Measurements from ENCODE around the gene TBCA. TPM values are rescaled to one million over a fixed set of nuclear protein-coding genes. Genes with fewer than 3 reads are reported as not detected.

The TBCA gene
- total RNA-seq, 1 donor from 2014 or later, result 106 TPM

GRCh38 chr5:77774981-77775789 lies 954 bp downstream of the TBCA start:
- no peaks in the 10 kb centered on the region for H3K36me3 ChIP-seq (ENCODE audit: control insufficient read depth in 3 of 3, insufficient read depth in 3 of 3, low read length in 3 of 3)
- H3K4me3 ChIP-seq (ENCODE audit: low read length in 3 of 3), result peak overlapping the region; percentile 79 to 91 (median 85)
- H3K27ac ChIP-seq (ENCODE audit: low read depth, low read length), result peak overlapping the region; percentile 98
- no peaks in the 10 kb centered on the region for H3K9me3 ChIP-seq (ENCODE audit: control insufficient read depth in 3 of 3, low read length in 3 of 3)
- H3K9ac ChIP-seq (ENCODE audit: low read depth in 1 of 3, low read length in 3 of 3), result peak overlapping the region; percentile 92 to 94 (median 93)
- H3K4me1 ChIP-seq (ENCODE audit: control insufficient read depth in 3 of 3, insufficient read depth in 3 of 3, low read length in 3 of 3), result peaks cover 21 to 36% (median 23%) of the 10 kb centered on the region in 3 donors
- H3K27me3 ChIP-seq (ENCODE audit: control insufficient read depth in 3 of 3, insufficient read depth in 3 of 3, low read length in 3 of 3), result no peaks in the 10 kb centered on the region

- Histone ChIP-seq H3K27me3 (ENCODE audit: control insufficient read depth in 3 of 3, insufficient read depth in 3 of 3, low read length in 3 of 3) (no peaks in the 10 kb centered on the region), H3K36me3 (ENCODE audit: control insufficient read depth in 3 of 3, insufficient read depth in 3 of 3, low read length in 3 of 3) (peaks cover 0 to 2% (median 0%) of the 10 kb centered on the region in 3 donors), H3K4me1 (ENCODE audit: control insufficient read depth in 3 of 3, insufficient read depth in 3 of 3, low read length in 3 of 3) (peaks cover 21 to 36% (median 23%) of the 10 kb centered on the region in 3 donors), H3K9ac (ENCODE audit: low read depth in 1 of 3, low read length in 3 of 3) (no peak overlapping the region), H3K4me3 (ENCODE audit: low read length in 3 of 3) (no peak overlapping the region), H3K9me3 (ENCODE audit: control insufficient read depth in 3 of 3, low read length in 3 of 3) (no peaks in the 10 kb centered on the region), H3K27ac (ENCODE audit: low read depth, low read length) (no peak overlapping the region)
These were observed 2.3 kb downstream of the TBCA start for GRCh38 chr5:77773734-77774280.

- H3K4me1 ChIP-seq (ENCODE audit: control insufficient read depth in 3 of 3, insufficient read depth in 3 of 3, low read length in 3 of 3), result peaks cover 21 to 36% (median 23%) of the 10 kb centered on the region in 3 donors
- H3K9ac ChIP-seq (ENCODE audit: low read depth in 1 of 3, low read length in 3 of 3), result no peak overlapping the region
- H3K27ac ChIP-seq (ENCODE audit: low read depth, low read length), result no peak overlapping the region
- no peaks in the 10 kb centered on the region for H3K27me3 ChIP-seq (ENCODE audit: control insufficient read depth in 3 of 3, insufficient read depth in 3 of 3, low read length in 3 of 3)
- H3K4me3 ChIP-seq (ENCODE audit: low read length in 3 of 3), result no peak overlapping the region
- no peaks in the 10 kb centered on the region for H3K9me3 ChIP-seq (ENCODE audit: control insufficient read depth in 3 of 3, low read length in 3 of 3)
- H3K36me3 ChIP-seq (ENCODE audit: control insufficient read depth in 3 of 3, insufficient read depth in 3 of 3, low read length in 3 of 3), result peaks cover 0 to 2% (median 0%) of the 10 kb centered on the region in 3 donors
These were observed 3.4 kb downstream of the TBCA start for GRCh38 chr5:77772729-77773128.

- no peak overlapping the region for H3K27ac ChIP-seq (ENCODE audit: low read depth, low read length)
- H3K36me3 ChIP-seq (ENCODE audit: control insufficient read depth in 3 of 3, insufficient read depth in 3 of 3, low read length in 3 of 3), result peaks cover 0 to 2% (median 0%) of the 10 kb centered on the region in 3 donors
- H3K4me1 ChIP-seq (ENCODE audit: control insufficient read depth in 3 of 3, insufficient read depth in 3 of 3, low read length in 3 of 3), result peaks cover 21 to 33% (median 23%) of the 10 kb centered on the region in 3 donors
- no peaks in the 10 kb centered on the region for H3K9me3 ChIP-seq (ENCODE audit: control insufficient read depth in 3 of 3, low read length in 3 of 3)
- H3K27me3 ChIP-seq (ENCODE audit: control insufficient read depth in 3 of 3, insufficient read depth in 3 of 3, low read length in 3 of 3), result no peaks in the 10 kb centered on the region
- no peak overlapping the region for H3K9ac ChIP-seq (ENCODE audit: low read depth in 1 of 3, low read length in 3 of 3)
- no peak overlapping the region for H3K4me3 ChIP-seq (ENCODE audit: low read length in 3 of 3)
These were observed 4.7 kb downstream of the TBCA start for GRCh38 chr5:77771452-77771851.

- H3K27me3 ChIP-seq (ENCODE audit: control insufficient read depth in 3 of 3, insufficient read depth in 3 of 3, low read length in 3 of 3), result no peaks in the 10 kb centered on the region
- H3K4me1 ChIP-seq (ENCODE audit: control insufficient read depth in 3 of 3, insufficient read depth in 3 of 3, low read length in 3 of 3), result peaks cover 19 to 29% (median 23%) of the 10 kb centered on the region in 3 donors
- no peak overlapping the region for H3K9ac ChIP-seq (ENCODE audit: low read depth in 1 of 3, low read length in 3 of 3)
- H3K27ac ChIP-seq (ENCODE audit: low read depth, low read length), result no peak overlapping the region
- no peaks in the 10 kb centered on the region for H3K9me3 ChIP-seq (ENCODE audit: control insufficient read depth in 3 of 3, low read length in 3 of 3)
- no peak overlapping the region for H3K4me3 ChIP-seq (ENCODE audit: low read length in 3 of 3)
- H3K36me3 ChIP-seq (ENCODE audit: control insufficient read depth in 3 of 3, insufficient read depth in 3 of 3, low read length in 3 of 3), result peaks cover 0 to 2% (median 0%) of the 10 kb centered on the region in 3 donors
These were observed 5.7 kb downstream of the TBCA start for GRCh38 chr5:77770293-77771005.

- Histone ChIP-seq H3K36me3 (ENCODE audit: control insufficient read depth in 3 of 3, insufficient read depth in 3 of 3, low read length in 3 of 3) (peaks cover 0 to 2% (median 0%) of the 10 kb centered on the region in 3 donors), H3K9me3 (ENCODE audit: control insufficient read depth in 3 of 3, low read length in 3 of 3) (no peaks in the 10 kb centered on the region), H3K27me3 (ENCODE audit: control insufficient read depth in 3 of 3, insufficient read depth in 3 of 3, low read length in 3 of 3) (no peaks in the 10 kb centered on the region), H3K4me3 (ENCODE audit: low read length in 3 of 3) (no peak overlapping the region), H3K9ac (ENCODE audit: low read depth in 1 of 3, low read length in 3 of 3) (no peak overlapping the region), H3K27ac (ENCODE audit: low read depth, low read length) (no peak overlapping the region), H3K4me1 (ENCODE audit: control insufficient read depth in 3 of 3, insufficient read depth in 3 of 3, low read length in 3 of 3) (peaks cover 7 to 15% (median 9%) of the 10 kb centered on the region in 3 donors)
These were observed 7.2 kb downstream of the TBCA start for GRCh38 chr5:77768978-77769377.

GRCh38 chr5:77767301-77767700 lies 8.8 kb downstream of the TBCA start:
- H3K27me3 ChIP-seq (ENCODE audit: control insufficient read depth in 3 of 3, insufficient read depth in 3 of 3, low read length in 3 of 3), result no peaks in the 10 kb centered on the region
- peaks cover 0 to 2% (median 0%) of the 10 kb centered on the region in 3 donors for H3K36me3 ChIP-seq (ENCODE audit: control insufficient read depth in 3 of 3, insufficient read depth in 3 of 3, low read length in 3 of 3)
- no peak overlapping the region for H3K27ac ChIP-seq (ENCODE audit: low read depth, low read length)
- no peak overlapping the region for H3K4me3 ChIP-seq (ENCODE audit: low read length in 3 of 3)
- no peaks in the 10 kb centered on the region for H3K9me3 ChIP-seq (ENCODE audit: control insufficient read depth in 3 of 3, low read length in 3 of 3)
- peaks cover 0 to 9% (median 7%) of the 10 kb centered on the region in 3 donors for H3K4me1 ChIP-seq (ENCODE audit: control insufficient read depth in 3 of 3, insufficient read depth in 3 of 3, low read length in 3 of 3)
- no peak overlapping the region for H3K9ac ChIP-seq (ENCODE audit: low read depth in 1 of 3, low read length in 3 of 3)

- Histone ChIP-seq H3K27ac (ENCODE audit: low read depth, low read length) (no peak overlapping the region), H3K4me1 (ENCODE audit: control insufficient read depth in 3 of 3, insufficient read depth in 3 of 3, low read length in 3 of 3) (peaks cover 0 to 4% (median 4%) of the 10 kb centered on the region in 3 donors), H3K4me3 (ENCODE audit: low read length in 3 of 3) (no peak overlapping the region), H3K36me3 (ENCODE audit: control insufficient read depth in 3 of 3, insufficient read depth in 3 of 3, low read length in 3 of 3) (no peaks in the 10 kb centered on the region), H3K9me3 (ENCODE audit: control insufficient read depth in 3 of 3, low read length in 3 of 3) (no peaks in the 10 kb centered on the region), H3K27me3 (ENCODE audit: control insufficient read depth in 3 of 3, insufficient read depth in 3 of 3, low read length in 3 of 3) (no peaks in the 10 kb centered on the region), H3K9ac (ENCODE audit: low read depth in 1 of 3, low read length in 3 of 3) (no peak overlapping the region)
These were observed 14.5 kb downstream of the TBCA start for GRCh38 chr5:77761606-77762005.

GRCh38 chr5:77758141-77758938 lies 17.8 kb downstream of the TBCA start:
- Histone ChIP-seq H3K27me3 (ENCODE audit: control insufficient read depth in 3 of 3, insufficient read depth in 3 of 3, low read length in 3 of 3) (no peaks in the 10 kb centered on the region), H3K9me3 (ENCODE audit: control insufficient read depth in 3 of 3, low read length in 3 of 3) (no peaks in the 10 kb centered on the region), H3K9ac (ENCODE audit: low read depth in 1 of 3, low read length in 3 of 3) (no peak overlapping the region), H3K27ac (ENCODE audit: low read depth, low read length) (no peak overlapping the region), H3K36me3 (ENCODE audit: control insufficient read depth in 3 of 3, insufficient read depth in 3 of 3, low read length in 3 of 3) (no peaks in the 10 kb centered on the region), H3K4me1 (ENCODE audit: control insufficient read depth in 3 of 3, insufficient read depth in 3 of 3, low read length in 3 of 3) (peaks cover 0 to 4% (median 4%) of the 10 kb centered on the region in 3 donors), H3K4me3 (ENCODE audit: low read length in 3 of 3) (no peak overlapping the region)
